SH-SY5Y (cell line): ENCODE measurements around the gene JUP.

ENCODE experiments used
- GATA2 ChIP-seq: IDR thresholded peaks from 2 replicates; pipeline ENCODE4 v1.6.1; 2011; ENCODE audit warnings: mild to moderate bottlenecking, low read depth, low read length
- GATA3 ChIP-seq: IDR thresholded peaks from 2 replicates; pipeline ENCODE4 v1.6.1; 2011; ENCODE audit warnings: low read depth, mild to moderate bottlenecking, low read length, moderate library complexity

JUP gene

DNA sequence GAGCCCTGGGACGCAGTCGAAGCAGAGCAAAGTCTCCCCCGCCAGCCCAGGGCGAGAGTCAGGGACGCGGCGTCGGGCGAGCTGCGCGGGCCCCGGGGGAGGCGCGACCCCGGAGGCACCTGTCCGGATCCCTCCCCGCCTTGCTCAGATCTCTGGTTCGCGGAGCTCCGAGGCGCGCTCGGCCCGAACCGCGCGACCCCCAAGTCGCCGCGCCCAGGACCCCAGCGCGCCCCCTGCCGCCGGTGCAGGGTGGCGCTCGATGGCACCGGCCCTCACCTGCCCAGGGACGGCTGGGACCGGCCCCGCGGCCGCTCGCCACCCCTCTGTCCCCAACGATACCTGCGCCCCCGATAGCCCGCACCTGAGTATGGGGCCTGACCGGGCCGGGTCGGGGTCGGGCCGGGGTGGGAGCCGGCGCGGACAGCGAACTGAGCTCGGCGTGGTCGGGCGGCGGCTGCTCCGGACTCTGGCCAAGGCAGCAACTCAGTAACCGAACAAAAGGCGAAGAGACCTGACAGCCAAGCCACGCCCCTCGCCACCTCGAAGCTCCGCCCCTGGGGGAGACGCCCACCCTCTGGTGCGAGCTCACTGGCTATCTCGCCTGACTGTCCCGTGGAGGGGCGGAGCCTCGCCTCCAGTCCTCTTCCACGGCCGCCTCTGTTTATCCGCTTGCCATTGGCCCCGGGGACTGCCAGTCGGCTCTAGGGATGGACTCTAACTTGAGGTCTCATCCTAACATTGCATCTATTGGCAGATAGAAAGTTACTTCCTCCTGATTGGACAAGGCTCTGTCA, at the start of gene JUP:
JUP (minus strand) TSS at position 485 of the 794 bp plus-strand sequence. CDS start 14,857 bp downstream, outside the sequence.
- TF ChIP-seq GATA2: no peak
- no peak for TF ChIP-seq GATA3

DNA sequence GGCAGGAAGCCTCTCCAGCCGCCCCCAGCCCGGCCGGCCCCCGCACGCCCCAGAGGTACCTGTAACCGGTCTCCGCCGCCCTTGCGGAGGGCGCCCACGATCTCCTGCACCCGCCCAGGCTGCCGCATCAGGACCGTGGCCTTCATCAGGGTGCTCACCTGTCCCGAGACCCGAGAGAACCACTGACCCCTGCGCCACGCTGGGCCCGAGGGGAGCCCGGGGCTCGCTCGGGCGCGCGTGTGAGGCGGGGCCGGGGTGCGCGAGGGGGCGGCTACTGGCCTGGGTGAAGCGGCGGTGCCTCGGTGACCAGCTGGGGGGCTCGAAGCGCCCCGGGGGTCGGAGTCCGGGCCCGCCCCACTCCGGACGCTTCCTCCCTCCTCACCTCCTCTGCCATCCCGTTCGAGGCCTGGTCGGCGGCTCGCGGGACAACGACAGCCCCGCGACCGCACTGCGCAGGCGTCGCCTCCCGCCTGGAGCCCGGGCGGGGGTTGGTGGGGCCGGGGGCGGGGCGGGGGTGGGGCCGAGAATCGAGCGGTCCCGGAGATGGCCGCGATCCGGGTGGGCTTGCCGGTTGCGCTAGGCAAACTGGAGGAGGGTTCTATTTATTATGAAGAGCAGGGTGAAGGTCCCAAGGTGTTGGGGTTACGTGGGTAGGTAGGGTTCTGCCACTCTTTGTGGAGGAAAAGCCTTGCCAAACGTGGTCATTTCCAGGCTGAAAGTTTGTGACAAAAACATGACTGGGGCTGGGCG, 49.5 kb upstream of the JUP start, which contains the start of gene NT5C3B:
NT5C3B (minus strand) TSS at position 433 of the 750 bp plus-strand sequence; CDS start at position 394, 39 bp downstream.
- TF ChIP-seq GATA3: no peak
- TF ChIP-seq GATA2: no peak

DNA sequence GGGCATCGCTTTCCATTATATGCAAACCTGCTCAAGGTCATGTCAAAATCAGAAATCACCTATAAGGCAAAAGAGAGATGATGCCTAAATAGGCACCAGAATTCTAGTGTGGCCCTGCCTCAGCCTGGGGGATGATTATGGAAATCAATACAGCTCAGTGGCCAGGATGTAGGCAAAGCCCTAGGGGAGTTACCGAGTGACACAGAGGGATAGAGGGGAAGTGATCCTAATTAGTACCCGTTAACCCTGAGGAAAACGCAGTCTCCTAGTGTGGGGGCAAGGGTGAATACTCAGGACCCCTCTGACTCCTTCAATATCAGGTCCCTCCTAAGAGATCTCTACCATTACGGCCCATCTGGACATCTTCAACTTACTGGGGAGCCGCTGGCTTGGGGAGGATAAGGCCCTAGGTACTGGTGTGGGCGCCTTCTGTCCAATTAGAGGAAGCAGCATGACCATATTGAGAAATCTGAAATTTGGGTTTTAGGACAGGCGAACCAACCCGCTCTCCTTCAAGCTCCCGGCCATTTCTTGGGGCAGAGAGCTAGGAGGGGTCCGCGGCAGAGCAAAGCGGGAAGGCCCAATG, 48.8 kb upstream of the JUP start:
- TF ChIP-seq GATA3 (no peak), GATA2 (no peak)

DNA sequence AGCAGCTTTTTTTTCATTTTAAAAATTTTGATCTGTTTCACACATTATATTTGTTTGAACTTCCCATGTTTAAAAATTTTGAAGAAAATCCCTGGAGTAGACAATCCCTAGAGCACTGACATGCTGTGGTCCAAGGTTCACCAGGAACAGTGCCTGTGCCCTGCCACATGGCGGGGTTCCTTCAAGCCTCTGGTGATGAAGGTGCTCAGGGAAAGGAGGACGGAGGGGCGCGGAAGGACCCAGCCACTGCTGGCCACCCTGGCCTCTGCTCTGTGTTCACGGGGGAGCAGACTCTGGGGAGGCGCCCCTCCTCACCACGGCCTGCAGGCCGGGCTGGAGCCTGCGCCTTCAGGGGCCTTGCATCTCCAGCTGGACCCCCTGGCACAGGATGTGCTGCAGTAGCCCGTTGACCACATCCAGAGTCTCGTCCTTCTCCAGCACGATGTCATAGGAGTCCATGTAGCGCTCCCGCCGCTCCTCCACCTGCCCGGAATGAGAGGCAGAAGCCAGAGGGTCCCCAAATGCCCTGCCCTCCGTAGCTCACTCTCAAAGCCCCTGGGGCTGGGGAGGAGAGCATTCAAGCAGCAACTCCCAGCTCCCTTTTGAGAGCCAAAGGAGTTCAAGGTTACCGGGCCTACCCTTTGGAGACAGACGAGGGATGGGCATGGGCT, 38.8 kb upstream of the JUP start:
- no peak for TF ChIP-seq GATA2
- no peak for TF ChIP-seq GATA3

DNA sequence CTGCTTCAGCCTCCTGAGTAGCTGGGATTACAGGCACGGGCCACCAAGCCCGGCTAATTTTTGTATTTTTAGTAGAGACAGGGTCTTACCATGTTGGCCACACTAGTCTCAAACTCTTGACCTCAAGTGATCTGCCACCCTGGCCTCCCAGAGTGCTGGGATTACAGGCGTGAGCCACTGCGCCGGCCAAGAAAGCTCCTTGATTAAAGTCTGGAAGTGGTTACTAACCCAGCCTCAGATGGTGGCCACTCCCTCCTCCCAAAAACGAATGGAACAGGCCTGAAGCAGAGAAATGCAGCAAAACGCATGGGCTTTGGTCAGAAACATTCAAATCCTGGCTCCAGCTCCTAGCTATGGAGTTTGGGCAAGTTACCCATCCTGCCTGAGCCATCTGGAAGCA, 37.6 kb upstream of the JUP start:
- TF ChIP-seq GATA2 (no peak), GATA3 (no peak)

DNA sequence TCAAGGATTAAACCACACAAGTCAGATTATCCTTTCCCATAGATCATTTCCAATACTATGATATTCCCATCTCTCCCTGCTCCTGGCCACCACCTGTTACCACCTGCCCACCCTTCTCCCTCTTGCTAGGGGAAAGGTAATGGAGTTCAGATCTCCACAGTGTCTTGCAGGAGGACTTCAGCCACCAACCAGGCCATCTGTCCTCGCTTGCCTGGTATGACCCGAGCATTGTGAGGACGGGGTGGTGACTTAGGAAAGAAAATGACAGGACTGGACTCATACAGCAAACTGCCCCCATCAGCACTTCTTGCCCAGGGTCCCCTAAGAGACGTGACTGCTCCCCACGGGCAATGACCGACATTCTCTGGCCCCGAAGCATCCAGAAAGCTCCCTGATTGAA, 37.1 kb upstream of the JUP start:
- no peak for TF ChIP-seq GATA3
- no peak for TF ChIP-seq GATA2

DNA sequence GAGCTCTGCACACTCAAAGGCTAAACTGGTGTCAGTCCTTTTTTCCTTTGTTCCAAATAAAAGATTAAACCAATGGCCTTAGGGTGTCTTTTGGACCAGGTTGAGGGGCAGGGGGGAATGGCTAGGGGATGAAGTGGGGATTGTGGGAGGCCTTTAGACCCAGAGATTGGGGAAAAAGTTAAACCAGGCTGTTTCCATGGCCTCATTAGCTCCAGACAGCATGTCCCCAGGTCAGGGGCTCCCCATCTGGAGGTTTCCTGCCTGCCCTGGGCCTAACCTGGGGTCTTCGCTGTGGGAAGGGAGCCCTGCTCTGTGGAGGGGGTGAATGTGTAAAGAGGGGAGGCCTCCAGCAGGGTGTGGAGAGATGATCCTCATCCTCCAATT, 36.6 kb upstream of the JUP start:
- TF ChIP-seq GATA3: no peak
- no peak for TF ChIP-seq GATA2

DNA sequence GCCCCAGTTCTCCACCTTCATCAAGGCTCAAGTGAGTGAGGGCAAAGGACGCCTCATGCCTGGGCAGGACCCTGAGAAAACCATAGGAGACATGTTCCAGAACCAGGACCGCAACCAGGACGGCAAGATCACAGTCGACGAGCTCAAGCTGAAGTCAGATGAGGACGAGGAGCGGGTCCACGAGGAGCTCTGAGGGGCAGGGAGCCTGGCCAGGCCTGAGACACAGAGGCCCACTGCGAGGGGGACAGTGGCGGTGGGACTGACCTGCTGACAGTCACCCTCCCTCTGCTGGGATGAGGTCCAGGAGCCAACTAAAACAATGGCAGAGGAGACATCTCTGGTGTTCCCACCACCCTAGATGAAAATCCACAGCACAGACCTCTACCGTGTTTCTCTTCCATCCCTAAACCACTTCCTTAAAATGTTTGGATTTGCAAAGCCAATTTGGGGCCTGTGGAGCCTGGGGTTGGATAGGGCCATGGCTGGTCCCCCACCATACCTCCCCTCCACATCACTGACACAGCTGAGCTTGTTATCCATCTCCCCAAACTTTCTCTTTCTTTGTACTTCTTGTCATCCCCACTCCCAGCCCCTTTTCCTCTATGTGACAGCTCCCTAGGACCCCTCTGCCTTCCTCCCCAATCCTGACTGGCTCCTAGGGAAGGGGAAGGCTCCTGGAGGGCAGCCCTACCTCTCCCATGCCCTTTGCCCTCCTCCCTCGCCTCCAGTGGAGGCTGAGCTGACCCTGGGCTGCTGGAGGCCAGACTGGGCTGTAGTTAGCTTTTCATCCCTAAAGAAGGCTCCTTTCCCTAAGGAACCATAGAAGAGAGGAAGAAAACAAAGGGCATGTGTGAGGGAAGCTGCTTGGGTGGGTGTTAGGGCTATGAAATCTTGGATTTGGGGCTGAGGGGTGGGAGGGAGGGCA, 36.0 kb upstream of the JUP start:
- TF ChIP-seq GATA2 (no peak), GATA3 (no peak)

DNA sequence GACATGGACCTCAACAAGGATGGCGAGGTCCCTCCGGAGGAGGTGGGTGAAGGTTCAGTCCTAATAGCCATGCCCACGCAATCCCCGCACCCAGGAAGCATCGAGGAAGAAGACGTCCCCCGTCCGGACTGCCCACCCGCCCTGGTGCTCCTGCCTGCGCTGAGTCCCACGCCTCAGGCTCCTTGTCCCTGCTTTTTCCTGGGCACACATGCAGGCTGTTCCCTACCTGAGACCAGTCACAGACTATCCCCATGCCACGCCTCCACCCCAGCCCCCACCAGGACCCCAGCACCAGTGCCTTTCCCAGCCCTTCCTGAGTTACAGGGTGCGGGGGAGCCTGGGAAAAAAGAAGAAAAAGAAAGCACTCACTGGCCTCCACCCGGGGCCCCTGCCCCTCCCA, 35.3 kb upstream of the JUP start:
- TF ChIP-seq GATA3 (no peak), GATA2 (no peak)

DNA sequence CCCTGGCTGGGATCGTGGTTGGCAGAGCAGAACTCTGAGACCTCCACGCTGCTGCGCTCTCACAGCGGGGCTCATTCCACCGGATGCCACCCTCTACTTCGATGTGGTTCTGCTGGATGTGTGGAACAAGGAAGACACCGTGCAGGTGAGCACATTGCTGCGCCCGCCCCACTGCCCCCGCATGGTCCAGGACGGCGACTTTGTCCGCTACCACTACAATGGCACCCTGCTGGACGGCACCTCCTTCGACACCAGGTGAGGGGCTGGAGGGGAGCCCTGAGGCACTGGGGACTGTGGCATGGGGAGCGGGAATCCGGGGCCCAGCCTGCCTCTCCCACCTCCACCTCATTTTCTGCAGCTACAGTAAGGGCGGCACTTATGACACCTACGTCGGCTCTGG, 31.5 kb upstream of the JUP start:
- TF ChIP-seq GATA3 (no peak), GATA2 (no peak)

DNA sequence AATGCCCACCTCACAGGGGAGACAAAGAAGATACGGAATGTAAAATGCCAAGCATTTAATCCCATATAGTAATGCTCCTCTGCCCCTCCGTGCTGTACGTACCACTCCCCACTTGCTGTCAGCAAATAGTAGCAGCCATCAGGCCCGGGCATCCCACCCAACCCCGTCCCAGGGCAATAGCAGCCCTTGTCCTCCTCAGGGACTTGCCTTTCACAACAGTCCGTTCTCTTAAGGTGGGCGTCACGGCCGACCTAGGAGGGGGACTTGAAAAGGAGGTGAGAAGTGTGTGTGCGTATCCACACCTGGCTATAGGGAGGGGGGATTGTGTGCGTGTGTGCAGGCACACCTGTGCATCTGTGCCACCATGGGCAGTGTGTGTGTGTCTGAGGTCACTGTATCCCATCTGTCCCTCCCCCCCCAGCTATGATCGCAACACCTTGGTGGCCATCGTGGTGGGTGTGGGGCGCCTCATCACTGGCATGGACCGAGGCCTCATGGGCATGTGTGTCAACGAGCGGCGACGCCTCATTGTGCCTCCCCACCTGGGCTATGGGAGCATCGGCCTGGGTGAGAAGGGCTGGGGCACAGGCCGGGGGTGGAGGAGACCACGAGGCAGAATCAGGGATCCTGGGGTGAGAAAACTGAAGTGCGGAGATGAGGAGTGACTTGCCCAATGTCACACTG, 30.3 kb upstream of the JUP start:
- no peak for TF ChIP-seq GATA2
- no peak for TF ChIP-seq GATA3

DNA sequence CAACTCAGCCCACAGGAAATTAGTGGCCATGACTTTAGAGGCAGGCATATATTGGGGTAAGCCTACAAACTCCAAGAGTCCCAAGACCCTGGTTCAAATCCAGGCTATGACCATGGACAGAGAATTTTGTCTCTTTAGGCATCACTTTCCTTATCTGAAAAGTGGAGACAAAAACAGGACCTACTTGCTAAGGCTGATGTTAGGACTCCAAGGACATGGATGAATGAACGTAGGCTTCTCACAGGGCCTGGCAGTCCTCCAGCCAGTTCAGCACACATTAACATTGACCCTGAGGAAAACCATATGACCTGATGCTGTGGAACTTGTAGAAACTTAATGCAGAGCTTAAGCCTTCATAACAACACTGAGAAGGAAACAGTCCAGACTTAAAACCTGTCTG, 27.7 kb upstream of the JUP start:
- TF ChIP-seq GATA3 (no peak), GATA2 (no peak)

DNA sequence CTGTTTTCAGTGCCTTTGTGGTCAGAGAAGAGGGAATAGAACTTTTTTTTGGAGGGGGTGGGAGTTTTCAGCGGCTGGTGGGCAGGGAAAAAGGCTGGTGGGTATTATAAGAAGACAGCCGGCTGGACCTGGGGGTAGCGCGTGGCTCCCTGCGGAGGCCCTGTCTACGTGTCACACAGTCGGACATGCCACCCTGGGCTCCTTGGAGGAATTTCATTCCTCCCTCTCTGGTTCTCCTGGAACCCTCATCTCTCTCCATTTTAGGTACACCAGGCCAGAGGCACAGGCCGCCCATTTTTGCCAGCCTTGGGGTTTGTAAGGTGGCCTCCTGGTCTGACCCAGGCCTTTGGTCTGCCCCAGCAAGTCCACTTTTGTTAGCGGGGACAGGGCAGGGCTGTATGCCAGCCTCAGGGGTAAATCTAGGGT, 27.2 kb upstream of the JUP start:
- TF ChIP-seq GATA3: no peak
- TF ChIP-seq GATA2: no peak
